ENCODE measurements around the gene ODC1.

GRCh38 chr2:10478298-10478625, 30.1 kb upstream of the ODC1 start:
- TF ChIP-seq TARDBP (IDR thresholded peaks at IDR 0.05), result no peak
- no peak for TF ChIP-seq FOXK2 (IDR thresholded peaks at IDR 0.05)
- no peak for TF ChIP-seq SP1 (IDR thresholded peaks at IDR 0.05)
- TF ChIP-seq ARNT (IDR thresholded peaks at IDR 0.05), result no peak
- TF ChIP-seq ELF4 (IDR thresholded peaks at IDR 0.05), result no peak
- TF ChIP-seq BHLHE40 (IDR thresholded peaks at IDR 0.05; ENCODE audit: borderline replicate concordance), result no peak
- TF ChIP-seq SUZ12 (IDR thresholded peaks at IDR 0.05), result no peak
- no peak for TF ChIP-seq FOXM1 (IDR thresholded peaks at IDR 0.05; ENCODE audit: borderline replicate concordance)
- no peak for TF ChIP-seq ZNF384 (IDR thresholded peaks at IDR 0.05)
- TF ChIP-seq LEF1 (IDR thresholded peaks at IDR 0.05; ENCODE audit: borderline replicate concordance), result no peak
- TF ChIP-seq CTBP1 (IDR thresholded peaks at IDR 0.05; ENCODE audit: borderline replicate concordance), result no peak
- no peak for TF ChIP-seq FOXA1 (IDR thresholded peaks at IDR 0.05)
- no peak for TF ChIP-seq HDGF (IDR thresholded peaks at IDR 0.05; ENCODE audit: borderline replicate concordance)
- TF ChIP-seq NFRKB (IDR thresholded peaks at IDR 0.05), result no peak

Data from HEK293T (cell line).